Fibroblast of lung (primary cell): Measurements from ENCODE around the gene FCER1G. TPM values are rescaled to one million over a fixed set of nuclear protein-coding genes. Genes with fewer than 3 reads are reported as not detected.

Source experiments
- DNase-seq, 2 donors: peaks; one replicate each; pipeline versions ENCODE4 v3.0.0 to v3.0.0-alpha.2; 2010; ENCODE audit warnings: low read depth in 2 of 2
- H2AFZ ChIP-seq: 2 replicates; pipeline ENCODE4 v1.5.1; 2012; ENCODE audit warnings: low read length, control low read depth, inconsistent platforms
- H3K27ac ChIP-seq: 2 replicates; pipeline ENCODE4 v1.5.1; 2011; ENCODE audit warnings: low read length, control low read depth; ENCODE audit not compliant: insufficient read depth
- H3K27me3 ChIP-seq: 2 replicates; pipeline ENCODE4 v1.5.1; 2011; ENCODE audit warnings: mild to moderate bottlenecking, low read length; ENCODE audit not compliant: control insufficient read depth, insufficient read depth
- H3K36me3 ChIP-seq: 2 replicates; pipeline ENCODE4 v1.5.1; 2011; ENCODE audit warnings: low read length; ENCODE audit not compliant: control insufficient read depth, insufficient read depth
- H3K4me1 ChIP-seq: 2 replicates; pipeline ENCODE4 v1.5.1; 2011; ENCODE audit warnings: low read length; ENCODE audit not compliant: control insufficient read depth, insufficient read depth; ENCODE audit errors: extremely low read depth
- H3K4me2 ChIP-seq: 2 replicates; pipeline ENCODE4 v1.5.1; 2011; ENCODE audit warnings: low read length, control low read depth; ENCODE audit not compliant: insufficient read depth; ENCODE audit errors: extremely low read depth
- H3K4me3 ChIP-seq, 4 experiments: fragments of 200-600 bp in 1 of 4; sonication (generic) in 1 of 4; replicated peaks in 1 of 4; 2 replicates each; pipeline ENCODE4 v1.5.1; 2011 to 2016; ENCODE audit warnings: low read length in 4 of 4, low read depth in 3 of 4, mild to moderate bottlenecking in 3 of 4, control low read depth in 2 of 4, inconsistent platforms in 1 of 4, mixed read lengths in 1 of 4; ENCODE audit not compliant: insufficient read depth in 1 of 4; ENCODE audit errors: control extremely low read depth in 1 of 4
- H3K79me2 ChIP-seq: 2 replicates; pipeline ENCODE4 v1.5.1; 2012; ENCODE audit warnings: mild to moderate bottlenecking, low read length, inconsistent platforms; ENCODE audit not compliant: control insufficient read depth, insufficient read depth
- H3K9ac ChIP-seq: 2 replicates; pipeline ENCODE4 v1.5.1; 2011; ENCODE audit warnings: mild to moderate bottlenecking, low read length, control low read depth; ENCODE audit not compliant: insufficient read depth
- H3K9me3 ChIP-seq: 2 replicates; pipeline ENCODE4 v1.5.1; 2012; ENCODE audit warnings: low read depth, low read length; ENCODE audit not compliant: control insufficient read depth, insufficient read depth
- H4K20me1 ChIP-seq: 2 replicates; pipeline ENCODE4 v1.5.1; 2011; ENCODE audit warnings: low read length; ENCODE audit not compliant: control insufficient read depth, insufficient read depth; ENCODE audit errors: extremely low read depth
- EZH2 ChIP-seq: IDR thresholded peaks from 2 replicates; pipeline ENCODE4 v1.5.1; 2012; ENCODE audit warnings: low read length, control low read depth, mild to moderate bottlenecking; ENCODE audit errors: missing control alignments
- polyA plus RNA-seq, 2 donors: library from polyadenylated mRNA; depleted of rRNA in 1 of 2; stranded (reverse) in 1 of 2; unstranded in 1 of 2; fragments of >200 nt; gene quantifications; 2 replicates each; pipeline ENCODE4 v1.2.1, GENCODE V29; 2011 to 2012; ENCODE audit warnings: missing spikeins in 1 of 2
- total RNA-seq: library from RNA; depleted of rRNA; stranded (reverse); fragments of >200 nt; gene quantifications from 2 replicates; pipeline ENCODE4 v1.2.1, GENCODE V29; 2014
- TF ChIP-seq, protein P1 (sequence below), 2 donors: IDR thresholded peaks in 1 of 2; conservative IDR thresholded peaks in 1 of 2; 1 replicate in 1 of 2; 2 replicates in 1 of 2; pipeline ENCODE4 v1.5.1; 2011 to 2012; ENCODE audit warnings: low read length in 2 of 2, control low read depth in 1 of 2, inconsistent platforms in 1 of 2, low read depth in 1 of 2, mild to moderate bottlenecking in 1 of 2

Gene FCER1G
- total and polyA plus RNA-seq, 2 donors (not counting 1 experiment from before 2014, with no cell fraction given): 0.85 TPM; not detected in 1

DNA sequence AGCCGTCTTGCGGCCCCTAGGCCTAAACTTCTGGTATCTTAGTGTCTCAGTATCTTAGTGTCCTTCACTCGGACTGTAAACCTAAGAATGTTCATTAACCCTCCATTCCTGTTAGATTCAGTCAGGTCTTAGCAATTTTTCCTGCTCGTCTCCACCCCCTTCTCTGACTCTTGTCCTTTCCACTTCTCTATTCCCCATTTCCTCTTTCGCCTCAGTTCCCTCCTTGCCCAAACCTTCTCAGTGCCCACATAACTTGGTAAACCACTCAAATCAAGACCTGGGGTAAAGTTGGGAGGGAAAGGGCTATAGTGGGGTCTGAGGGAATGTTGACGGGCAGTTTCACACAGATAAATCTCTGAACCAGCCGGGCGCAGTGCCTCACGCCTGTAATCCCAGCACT is 726 bp upstream of the FCER1G start:
- no peaks in the 10 kb centered on the region for H3K79me2 ChIP-seq
- no peak overlapping the region for H3K27ac ChIP-seq
- TF ChIP-seq, protein P1, sequence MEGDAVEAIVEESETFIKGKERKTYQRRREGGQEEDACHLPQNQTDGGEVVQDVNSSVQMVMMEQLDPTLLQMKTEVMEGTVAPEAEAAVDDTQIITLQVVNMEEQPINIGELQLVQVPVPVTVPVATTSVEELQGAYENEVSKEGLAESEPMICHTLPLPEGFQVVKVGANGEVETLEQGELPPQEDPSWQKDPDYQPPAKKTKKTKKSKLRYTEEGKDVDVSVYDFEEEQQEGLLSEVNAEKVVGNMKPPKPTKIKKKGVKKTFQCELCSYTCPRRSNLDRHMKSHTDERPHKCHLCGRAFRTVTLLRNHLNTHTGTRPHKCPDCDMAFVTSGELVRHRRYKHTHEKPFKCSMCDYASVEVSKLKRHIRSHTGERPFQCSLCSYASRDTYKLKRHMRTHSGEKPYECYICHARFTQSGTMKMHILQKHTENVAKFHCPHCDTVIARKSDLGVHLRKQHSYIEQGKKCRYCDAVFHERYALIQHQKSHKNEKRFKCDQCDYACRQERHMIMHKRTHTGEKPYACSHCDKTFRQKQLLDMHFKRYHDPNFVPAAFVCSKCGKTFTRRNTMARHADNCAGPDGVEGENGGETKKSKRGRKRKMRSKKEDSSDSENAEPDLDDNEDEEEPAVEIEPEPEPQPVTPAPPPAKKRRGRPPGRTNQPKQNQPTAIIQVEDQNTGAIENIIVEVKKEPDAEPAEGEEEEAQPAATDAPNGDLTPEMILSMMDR (conservative IDR thresholded peaks at IDR 0.05 in 1 of 2, IDR thresholded peaks at IDR 0.05 in 1 of 2; ENCODE audit: low read depth in 1 of 2, low read length in 2 of 2): no peak
- no peak for TF ChIP-seq EZH2
- H2AFZ ChIP-seq: no peak overlapping the region
- no peaks in the 10 kb centered on the region for H4K20me1 ChIP-seq
- no peaks in the 10 kb centered on the region for H3K9me3 ChIP-seq
- H3K4me3 ChIP-seq: no peak overlapping the region
- DNase-seq: no peak
- H3K4me1 ChIP-seq: peaks cover 14% of the 10 kb centered on the region
- no peaks in the 10 kb centered on the region for H3K27me3 ChIP-seq
- H3K4me2 ChIP-seq: no peak overlapping the region
- H3K9ac ChIP-seq: no peak overlapping the region
- H3K36me3 ChIP-seq: peaks cover 12% of the 10 kb centered on the region

DNA sequence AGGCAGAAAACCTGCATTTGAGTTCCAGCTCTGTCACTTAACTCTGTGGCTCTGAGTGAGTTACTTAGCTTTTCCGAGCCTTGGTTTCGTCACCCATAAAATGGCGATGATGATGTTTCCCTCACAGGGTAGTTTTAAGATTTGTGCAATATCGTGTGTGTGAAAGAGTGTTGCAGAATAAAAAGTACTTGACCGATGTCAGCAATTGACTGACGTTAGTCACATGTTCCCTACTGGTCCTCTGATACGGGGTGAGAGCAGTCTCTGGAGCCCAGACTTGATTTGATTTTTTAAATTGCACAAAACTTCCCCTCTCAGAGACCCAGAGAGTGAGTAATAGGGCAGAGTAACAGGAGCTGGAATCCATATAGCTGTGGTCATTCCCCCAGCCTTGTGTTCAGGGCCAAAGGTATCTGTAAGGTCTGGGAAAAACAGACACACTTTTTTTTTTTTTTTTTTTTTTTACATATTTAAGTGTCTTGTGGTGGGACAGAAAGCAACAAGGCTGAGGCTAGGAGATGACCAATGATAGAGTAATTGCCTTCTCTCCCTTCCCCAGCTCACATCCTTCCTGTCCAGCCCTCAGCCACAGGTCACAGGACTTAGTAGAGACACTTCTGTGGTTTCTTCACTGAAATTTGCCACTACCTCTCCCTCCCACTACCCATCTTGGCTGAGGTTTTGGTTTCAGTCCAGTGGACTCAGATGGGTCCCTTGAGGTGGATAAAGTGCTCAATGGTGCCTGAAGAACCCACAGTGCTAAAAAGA is 2.0 kb downstream of the FCER1G start:
- H3K27ac ChIP-seq: peak overlapping the region; percentile 90
- H3K4me3 ChIP-seq: no peak overlapping the region
- no peaks in the 10 kb centered on the region for H3K27me3 ChIP-seq
- no peaks in the 10 kb centered on the region for H3K79me2 ChIP-seq
- peak overlapping the region; percentile 60 for H2AFZ ChIP-seq
- peaks cover 14% of the 10 kb centered on the region for H3K4me1 ChIP-seq
- peak; percentile 80 for DNase-seq
- TF ChIP-seq EZH2: no peak
- TF ChIP-seq, protein P1 (conservative IDR thresholded peaks at IDR 0.05 in 1 of 2, IDR thresholded peaks at IDR 0.05 in 1 of 2; ENCODE audit: low read depth in 1 of 2, low read length in 2 of 2): no peak
- no peaks in the 10 kb centered on the region for H3K9me3 ChIP-seq
- no peaks in the 10 kb centered on the region for H4K20me1 ChIP-seq
- H3K4me2 ChIP-seq: peak overlapping the region; percentile 28
- peaks cover 8% of the 10 kb centered on the region for H3K36me3 ChIP-seq
- peak overlapping the region; percentile 61 for H3K9ac ChIP-seq

- TF ChIP-seq, protein P1 (conservative IDR thresholded peaks at IDR 0.05 in 1 of 2, IDR thresholded peaks at IDR 0.05 in 1 of 2; ENCODE audit: low read depth in 1 of 2, low read length in 2 of 2): no peak
- no peak for TF ChIP-seq EZH2
- DNase-seq: no peak
- Histone ChIP-seq H3K27ac (peak overlapping the region; percentile 90), H3K27me3 (no peaks in the 10 kb centered on the region), H3K36me3 (peaks cover 8% of the 10 kb centered on the region), H4K20me1 (no peaks in the 10 kb centered on the region), H3K9ac (no peak overlapping the region), H3K4me2 (no peak overlapping the region), H3K9me3 (no peaks in the 10 kb centered on the region), H2AFZ (no peak overlapping the region), H3K4me1 (peaks cover 14% of the 10 kb centered on the region), H3K79me2 (no peaks in the 10 kb centered on the region), H3K4me3 (no peak overlapping the region)
These were observed 2.7 kb downstream of the FCER1G start for GRCh38 chr1:161217831-161218230.
